HEK293 (cell line): ENCODE data around the gene FOXF2.
A peak's percentile ranks its signal among the peaks of the same experiment; 100 is the strongest.

Experiments
- KLF10 ChIP-seq: fragments of 450-650 bp; IDR thresholded peaks from 2 replicates; pipeline ENCODE4 v1.5.1; 2018; ENCODE audit warnings: missing biosample characterization, mild to moderate bottlenecking, missing genetic modification characterization
- KLF7 ChIP-seq: fragments of 450-650 bp; formaldehyde crosslinking; IDR thresholded peaks from 2 replicates; pipeline ENCODE4 v1.5.1; 2016; ENCODE audit warnings: missing biosample characterization, missing genetic modification characterization, borderline replicate concordance
- PRDM1 ChIP-seq: fragments of 450-650 bp; formaldehyde crosslinking; IDR thresholded peaks from 2 replicates; pipeline ENCODE4; 2016; ENCODE audit warnings: missing biosample characterization, missing genetic modification characterization
- SETDB1 ChIP-seq: IDR thresholded peaks from one replicate; pipeline ENCODE4 v1.6.1; 2017; ENCODE audit warnings: mild to moderate bottlenecking, low read length, moderate library complexity, mixed read lengths; ENCODE audit not compliant: insufficient read length
- SP3 ChIP-seq: fragments of 450-650 bp; formaldehyde crosslinking; IDR thresholded peaks from 2 replicates; pipeline ENCODE4 v1.5.1; 2016; ENCODE audit warnings: missing biosample characterization, missing genetic modification characterization
- ZBTB21 ChIP-seq: fragments of 450-650 bp; formaldehyde crosslinking; IDR thresholded peaks from 2 replicates; pipeline ENCODE4 v1.5.1; 2017; ENCODE audit warnings: missing biosample characterization, missing genetic modification characterization
- ZEB2 ChIP-seq: fragments of 450-650 bp; formaldehyde crosslinking; IDR thresholded peaks from 2 replicates; pipeline ENCODE4 v1.5.1; 2016; ENCODE audit warnings: missing biosample characterization, missing genetic modification characterization
- ZNF146 ChIP-seq: fragments of 450-650 bp; formaldehyde crosslinking; IDR thresholded peaks from 2 replicates; pipeline ENCODE4 v1.5.1; 2016; ENCODE audit warnings: missing biosample characterization, missing genetic modification characterization
- ZNF23 ChIP-seq: fragments of 450-650 bp; formaldehyde crosslinking; IDR thresholded peaks from 2 replicates; pipeline ENCODE4 v1.5.1; 2016; ENCODE audit warnings: missing biosample characterization, missing genetic modification characterization, borderline replicate concordance
- ZNF529 ChIP-seq: fragments of 450-650 bp; formaldehyde crosslinking; IDR thresholded peaks from 2 replicates; pipeline ENCODE4 v1.5.1; 2017; ENCODE audit warnings: missing genetic modification characterization, missing biosample characterization; ENCODE audit not compliant: insufficient replicate concordance
- ZNF530 ChIP-seq: fragments of 450-650 bp; formaldehyde crosslinking; IDR thresholded peaks from 2 replicates; pipeline ENCODE4 v1.5.1; 2016; ENCODE audit warnings: low read depth, missing biosample characterization, missing genetic modification characterization
- ZNF571 ChIP-seq: fragments of 450-650 bp; formaldehyde crosslinking; IDR thresholded peaks from 2 replicates; pipeline ENCODE4 v1.5.0; 2017; ENCODE audit warnings: missing biosample characterization, missing genetic modification characterization
- ZNF707 ChIP-seq: fragments of 450-650 bp; formaldehyde crosslinking; IDR thresholded peaks from 2 replicates; pipeline ENCODE4 v1.5.1; 2016; ENCODE audit warnings: missing biosample characterization, missing genetic modification characterization
- TF ChIP-seq, protein P1 (sequence below): fragments of 450-650 bp; formaldehyde crosslinking; IDR thresholded peaks from 2 replicates; pipeline ENCODE4 v1.5.1; 2017; ENCODE audit warnings: missing biosample characterization, missing genetic modification characterization
- TF ChIP-seq, protein P2 (sequence below): fragments of 450-650 bp; formaldehyde crosslinking; IDR thresholded peaks from 2 replicates; pipeline ENCODE4 v1.5.0; 2017; ENCODE audit warnings: missing biosample characterization, missing genetic modification characterization, borderline replicate concordance
- TF ChIP-seq, protein P3 (sequence below): fragments of 450-650 bp; IDR thresholded peaks from 2 replicates; pipeline ENCODE4 v1.5.1; 2018; ENCODE audit warnings: missing biosample characterization, mild to moderate bottlenecking, missing genetic modification characterization
- TF ChIP-seq, protein P4 (sequence below): fragments of 450-650 bp; formaldehyde crosslinking; IDR thresholded peaks from 2 replicates; pipeline ENCODE4 v1.5.1; 2016; ENCODE audit warnings: missing biosample characterization, missing genetic modification characterization
- TF ChIP-seq, protein P5 (sequence below): fragments of 450-650 bp; formaldehyde crosslinking; IDR thresholded peaks from 2 replicates; pipeline ENCODE4 v1.5.1; 2016; ENCODE audit warnings: missing biosample characterization, missing genetic modification characterization
- TF ChIP-seq, protein P6 (sequence below): fragments of 450-650 bp; formaldehyde crosslinking; IDR thresholded peaks from 2 replicates; pipeline ENCODE4 v1.5.1; 2016; ENCODE audit warnings: missing biosample characterization, missing genetic modification characterization
- TF ChIP-seq, protein P7 (sequence below): fragments of 450-650 bp; formaldehyde crosslinking; IDR thresholded peaks from 2 replicates; pipeline ENCODE4 v1.5.1; 2016; ENCODE audit warnings: missing biosample characterization, missing genetic modification characterization, low read depth

The FOXF2 gene

DNA sequence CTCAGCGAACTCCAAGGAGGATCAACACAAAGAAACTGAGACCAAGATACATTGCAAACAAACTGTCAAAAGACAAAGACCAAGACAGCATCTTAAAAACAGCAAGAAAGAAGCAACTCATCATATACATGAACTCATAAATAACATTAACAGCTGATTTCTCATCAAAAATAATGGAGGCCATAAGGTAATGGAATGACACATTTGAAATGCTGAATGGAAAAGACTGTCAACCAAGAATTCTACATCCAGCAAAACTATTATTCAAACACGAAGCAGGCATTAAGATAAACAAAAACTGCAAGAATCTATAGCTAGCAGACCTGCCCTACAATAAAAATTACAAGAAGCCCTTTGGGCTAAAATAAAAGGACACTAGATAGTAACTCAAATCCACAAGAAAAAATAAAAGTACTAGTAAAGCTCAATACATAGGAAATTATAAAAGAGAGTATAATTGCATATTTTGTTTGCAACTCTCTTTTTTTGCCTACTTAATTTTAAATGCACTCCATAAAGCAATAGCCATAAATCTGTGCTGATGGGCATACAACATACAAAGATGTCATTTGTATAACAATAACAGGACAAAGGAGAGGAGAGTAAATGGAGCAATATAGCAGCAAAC is 37.9 kb upstream of the FOXF2 start (continued):
- TF ChIP-seq KLF7 (no peak), PRDM1 (tag by site-specific recombination) (no peak), KLF10 (tag by site-specific recombination) (no peak), ZNF529 (tag by site-specific recombination) (peak; percentile 23), ZEB2 (tag by site-specific recombination) (no peak), ZBTB21 (tag by site-specific recombination) (no peak), ZNF571 (no peak), SP3 (tag by site-specific recombination) (no peak), ZNF530 (tag by site-specific recombination) (no peak), ZNF23 (tag by site-specific recombination) (no peak), ZNF146 (tag by site-specific recombination) (no peak), SETDB1 (peak; percentile 99), ZNF707 (tag by site-specific recombination) (no peak)
- TF ChIP-seq, protein P1, sequence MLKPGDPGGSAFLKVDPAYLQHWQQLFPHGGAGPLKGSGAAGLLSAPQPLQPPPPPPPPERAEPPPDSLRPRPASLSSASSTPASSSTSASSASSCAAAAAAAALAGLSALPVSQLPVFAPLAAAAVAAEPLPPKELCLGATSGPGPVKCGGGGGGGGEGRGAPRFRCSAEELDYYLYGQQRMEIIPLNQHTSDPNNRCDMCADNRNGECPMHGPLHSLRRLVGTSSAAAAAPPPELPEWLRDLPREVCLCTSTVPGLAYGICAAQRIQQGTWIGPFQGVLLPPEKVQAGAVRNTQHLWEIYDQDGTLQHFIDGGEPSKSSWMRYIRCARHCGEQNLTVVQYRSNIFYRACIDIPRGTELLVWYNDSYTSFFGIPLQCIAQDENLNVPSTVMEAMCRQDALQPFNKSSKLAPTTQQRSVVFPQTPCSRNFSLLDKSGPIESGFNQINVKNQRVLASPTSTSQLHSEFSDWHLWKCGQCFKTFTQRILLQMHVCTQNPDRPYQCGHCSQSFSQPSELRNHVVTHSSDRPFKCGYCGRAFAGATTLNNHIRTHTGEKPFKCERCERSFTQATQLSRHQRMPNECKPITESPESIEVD (tag by site-specific recombination): no peak
- TF ChIP-seq, protein P2, sequence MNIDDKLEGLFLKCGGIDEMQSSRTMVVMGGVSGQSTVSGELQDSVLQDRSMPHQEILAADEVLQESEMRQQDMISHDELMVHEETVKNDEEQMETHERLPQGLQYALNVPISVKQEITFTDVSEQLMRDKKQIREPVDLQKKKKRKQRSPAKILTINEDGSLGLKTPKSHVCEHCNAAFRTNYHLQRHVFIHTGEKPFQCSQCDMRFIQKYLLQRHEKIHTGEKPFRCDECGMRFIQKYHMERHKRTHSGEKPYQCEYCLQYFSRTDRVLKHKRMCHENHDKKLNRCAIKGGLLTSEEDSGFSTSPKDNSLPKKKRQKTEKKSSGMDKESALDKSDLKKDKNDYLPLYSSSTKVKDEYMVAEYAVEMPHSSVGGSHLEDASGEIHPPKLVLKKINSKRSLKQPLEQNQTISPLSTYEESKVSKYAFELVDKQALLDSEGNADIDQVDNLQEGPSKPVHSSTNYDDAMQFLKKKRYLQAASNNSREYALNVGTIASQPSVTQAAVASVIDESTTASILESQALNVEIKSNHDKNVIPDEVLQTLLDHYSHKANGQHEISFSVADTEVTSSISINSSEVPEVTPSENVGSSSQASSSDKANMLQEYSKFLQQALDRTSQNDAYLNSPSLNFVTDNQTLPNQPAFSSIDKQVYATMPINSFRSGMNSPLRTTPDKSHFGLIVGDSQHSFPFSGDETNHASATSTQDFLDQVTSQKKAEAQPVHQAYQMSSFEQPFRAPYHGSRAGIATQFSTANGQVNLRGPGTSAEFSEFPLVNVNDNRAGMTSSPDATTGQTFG (tag by site-specific recombination): no peak
- TF ChIP-seq, protein P3, sequence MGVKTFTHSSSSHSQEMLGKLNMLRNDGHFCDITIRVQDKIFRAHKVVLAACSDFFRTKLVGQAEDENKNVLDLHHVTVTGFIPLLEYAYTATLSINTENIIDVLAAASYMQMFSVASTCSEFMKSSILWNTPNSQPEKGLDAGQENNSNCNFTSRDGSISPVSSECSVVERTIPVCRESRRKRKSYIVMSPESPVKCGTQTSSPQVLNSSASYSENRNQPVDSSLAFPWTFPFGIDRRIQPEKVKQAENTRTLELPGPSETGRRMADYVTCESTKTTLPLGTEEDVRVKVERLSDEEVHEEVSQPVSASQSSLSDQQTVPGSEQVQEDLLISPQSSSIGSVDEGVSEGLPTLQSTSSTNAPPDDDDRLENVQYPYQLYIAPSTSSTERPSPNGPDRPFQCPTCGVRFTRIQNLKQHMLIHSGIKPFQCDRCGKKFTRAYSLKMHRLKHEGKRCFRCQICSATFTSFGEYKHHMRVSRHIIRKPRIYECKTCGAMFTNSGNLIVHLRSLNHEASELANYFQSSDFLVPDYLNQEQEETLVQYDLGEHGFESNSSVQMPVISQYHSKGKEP (tag by site-specific recombination): no peak
- TF ChIP-seq, protein P4, sequence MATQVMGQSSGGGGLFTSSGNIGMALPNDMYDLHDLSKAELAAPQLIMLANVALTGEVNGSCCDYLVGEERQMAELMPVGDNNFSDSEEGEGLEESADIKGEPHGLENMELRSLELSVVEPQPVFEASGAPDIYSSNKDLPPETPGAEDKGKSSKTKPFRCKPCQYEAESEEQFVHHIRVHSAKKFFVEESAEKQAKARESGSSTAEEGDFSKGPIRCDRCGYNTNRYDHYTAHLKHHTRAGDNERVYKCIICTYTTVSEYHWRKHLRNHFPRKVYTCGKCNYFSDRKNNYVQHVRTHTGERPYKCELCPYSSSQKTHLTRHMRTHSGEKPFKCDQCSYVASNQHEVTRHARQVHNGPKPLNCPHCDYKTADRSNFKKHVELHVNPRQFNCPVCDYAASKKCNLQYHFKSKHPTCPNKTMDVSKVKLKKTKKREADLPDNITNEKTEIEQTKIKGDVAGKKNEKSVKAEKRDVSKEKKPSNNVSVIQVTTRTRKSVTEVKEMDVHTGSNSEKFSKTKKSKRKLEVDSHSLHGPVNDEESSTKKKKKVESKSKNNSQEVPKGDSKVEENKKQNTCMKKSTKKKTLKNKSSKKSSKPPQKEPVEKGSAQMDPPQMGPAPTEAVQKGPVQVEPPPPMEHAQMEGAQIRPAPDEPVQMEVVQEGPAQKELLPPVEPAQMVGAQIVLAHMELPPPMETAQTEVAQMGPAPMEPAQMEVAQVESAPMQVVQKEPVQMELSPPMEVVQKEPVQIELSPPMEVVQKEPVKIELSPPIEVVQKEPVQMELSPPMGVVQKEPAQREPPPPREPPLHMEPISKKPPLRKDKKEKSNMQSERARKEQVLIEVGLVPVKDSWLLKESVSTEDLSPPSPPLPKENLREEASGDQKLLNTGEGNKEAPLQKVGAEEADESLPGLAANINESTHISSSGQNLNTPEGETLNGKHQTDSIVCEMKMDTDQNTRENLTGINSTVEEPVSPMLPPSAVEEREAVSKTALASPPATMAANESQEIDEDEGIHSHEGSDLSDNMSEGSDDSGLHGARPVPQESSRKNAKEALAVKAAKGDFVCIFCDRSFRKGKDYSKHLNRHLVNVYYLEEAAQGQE (tag by site-specific recombination): no peak
- TF ChIP-seq, protein P5, sequence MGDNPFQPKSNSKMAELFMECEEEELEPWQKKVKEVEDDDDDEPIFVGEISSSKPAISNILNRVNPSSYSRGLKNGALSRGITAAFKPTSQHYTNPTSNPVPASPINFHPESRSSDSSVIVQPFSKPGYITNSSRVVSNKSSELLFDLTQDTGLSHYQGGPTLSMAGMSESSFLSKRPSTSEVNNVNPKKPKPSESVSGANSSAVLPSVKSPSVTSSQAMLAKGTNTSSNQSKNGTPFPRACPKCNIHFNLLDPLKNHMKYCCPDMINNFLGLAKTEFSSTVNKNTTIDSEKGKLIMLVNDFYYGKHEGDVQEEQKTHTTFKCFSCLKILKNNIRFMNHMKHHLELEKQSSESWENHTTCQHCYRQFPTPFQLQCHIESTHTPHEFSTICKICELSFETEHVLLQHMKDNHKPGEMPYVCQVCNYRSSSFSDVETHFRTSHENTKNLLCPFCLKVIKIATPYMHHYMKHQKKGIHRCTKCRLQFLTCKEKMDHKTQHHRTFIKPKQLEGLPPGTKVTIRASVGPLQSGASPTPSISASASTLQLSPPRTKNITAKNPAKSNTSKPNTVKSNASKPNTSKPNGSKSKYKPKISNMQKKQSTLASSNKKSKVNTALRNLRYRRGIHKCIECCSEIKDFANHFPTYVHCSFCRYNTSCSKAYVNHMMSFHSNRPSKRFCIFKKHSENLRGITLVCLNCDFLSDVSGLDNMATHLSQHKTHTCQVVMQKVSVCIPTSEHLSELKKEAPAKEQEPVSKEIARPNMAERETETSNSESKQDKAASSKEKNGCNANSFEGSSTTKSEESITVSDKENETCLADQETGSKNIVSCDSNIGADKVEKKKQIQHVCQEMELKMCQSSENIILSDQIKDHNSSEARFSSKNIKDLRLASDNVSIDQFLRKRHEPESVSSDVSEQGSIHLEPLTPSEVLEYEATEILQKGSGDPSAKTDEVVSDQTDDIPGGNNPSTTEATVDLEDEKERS (tag by site-specific recombination): peak; percentile 59; the same call in 1 of the 2 replicates
- TF ChIP-seq, protein P6, sequence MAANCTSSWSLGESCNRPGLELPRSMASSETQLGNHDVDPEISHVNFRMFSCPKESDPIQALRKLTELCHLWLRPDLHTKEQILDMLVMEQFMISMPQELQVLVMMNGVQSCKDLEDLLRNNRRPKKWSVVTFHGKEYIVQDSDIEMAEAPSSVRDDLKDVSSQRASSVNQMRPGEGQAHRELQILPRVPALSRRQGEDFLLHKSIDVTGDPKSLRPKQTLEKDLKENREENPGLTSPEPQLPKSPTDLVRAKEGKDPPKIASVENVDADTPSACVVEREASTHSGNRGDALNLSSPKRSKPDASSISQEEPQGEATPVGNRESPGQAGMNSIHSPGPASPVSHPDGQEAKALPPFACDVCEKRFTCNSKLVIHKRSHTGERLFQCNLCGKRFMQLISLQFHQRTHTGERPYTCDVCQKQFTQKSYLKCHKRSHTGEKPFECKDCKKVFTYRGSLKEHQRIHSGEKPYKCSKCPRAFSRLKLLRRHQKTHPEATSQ: no peak
- TF ChIP-seq, protein P7, sequence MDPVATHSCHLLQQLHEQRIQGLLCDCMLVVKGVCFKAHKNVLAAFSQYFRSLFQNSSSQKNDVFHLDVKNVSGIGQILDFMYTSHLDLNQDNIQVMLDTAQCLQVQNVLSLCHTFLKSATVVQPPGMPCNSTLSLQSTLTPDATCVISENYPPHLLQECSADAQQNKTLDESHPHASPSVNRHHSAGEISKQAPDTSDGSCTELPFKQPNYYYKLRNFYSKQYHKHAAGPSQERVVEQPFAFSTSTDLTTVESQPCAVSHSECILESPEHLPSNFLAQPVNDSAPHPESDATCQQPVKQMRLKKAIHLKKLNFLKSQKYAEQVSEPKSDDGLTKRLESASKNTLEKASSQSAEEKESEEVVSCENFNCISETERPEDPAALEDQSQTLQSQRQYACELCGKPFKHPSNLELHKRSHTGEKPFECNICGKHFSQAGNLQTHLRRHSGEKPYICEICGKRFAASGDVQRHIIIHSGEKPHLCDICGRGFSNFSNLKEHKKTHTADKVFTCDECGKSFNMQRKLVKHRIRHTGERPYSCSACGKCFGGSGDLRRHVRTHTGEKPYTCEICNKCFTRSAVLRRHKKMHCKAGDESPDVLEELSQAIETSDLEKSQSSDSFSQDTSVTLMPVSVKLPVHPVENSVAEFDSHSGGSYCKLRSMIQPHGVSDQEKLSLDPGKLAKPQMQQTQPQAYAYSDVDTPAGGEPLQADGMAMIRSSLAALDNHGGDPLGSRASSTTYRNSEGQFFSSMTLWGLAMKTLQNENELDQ (tag by site-specific recombination): no peak
